Neural cell (in vitro differentiated cells): ENCODE measurements around the gene ZNF770. TPM values are rescaled to one million over a fixed set of nuclear protein-coding genes. Genes with fewer than 3 reads are reported as not detected.

ENCODE experiments used
- H2AFZ ChIP-seq: fragments of 200-600, 300-800 bp; sonication (generic), shearing (Covaris generic); 2 replicates; pipeline ENCODE4 v1.6.0; 2014; ENCODE audit warnings: low read depth, mild to moderate bottlenecking, antibody characterized with exemption, low read length, moderate library complexity
- H3F3A ChIP-seq: fragments of 200-600 bp; shearing (Covaris generic); 2 replicates; pipeline ENCODE4 v1.6.1; 2016; ENCODE audit warnings: mild to moderate bottlenecking, moderate library complexity, mixed read lengths, antibody characterized with exemption, low read length; ENCODE audit not compliant: insufficient read depth, poor library complexity, severe bottlenecking
- H3K27ac ChIP-seq: fragments of 200-600, 300-800 bp; sonication (generic), shearing (Covaris generic); 2 replicates; pipeline ENCODE4 v1.5.1; 2014; ENCODE audit warnings: mild to moderate bottlenecking, low read length, moderate library complexity
- H3K27me3 ChIP-seq: fragments of 300-800, 200-600 bp; sonication (generic), shearing (Covaris generic); 2 replicates; pipeline ENCODE4 v1.6.0; 2014; ENCODE audit warnings: mild to moderate bottlenecking, low read depth, low read length, moderate library complexity; ENCODE audit not compliant: insufficient read depth
- H3K36me3 ChIP-seq: fragments of 300-800, 200-600 bp; sonication (generic), shearing (Covaris generic); 2 replicates; pipeline ENCODE4 v1.5.1; 2014; ENCODE audit warnings: mild to moderate bottlenecking, antibody characterized with exemption, low read length, moderate library complexity; ENCODE audit not compliant: insufficient read depth
- H3K4me2 ChIP-seq: fragments of 300-800, 200-600 bp; sonication (generic), shearing (Covaris generic); 2 replicates; pipeline ENCODE4 v1.6.0; 2014; ENCODE audit warnings: mild to moderate bottlenecking, low read length
- H3K4me3 ChIP-seq: fragments of 300-800, 200-600 bp; sonication (generic), shearing (Covaris generic); 2 replicates; pipeline ENCODE4 v1.5.1; 2014; ENCODE audit warnings: mild to moderate bottlenecking, low read length, moderate library complexity
- H3K79me2 ChIP-seq: fragments of 200-600 bp; shearing (Covaris generic); replicated peaks from 2 replicates; pipeline ENCODE4 v1.6.0; 2014; ENCODE audit warnings: mild to moderate bottlenecking, low read length, moderate library complexity; ENCODE audit not compliant: insufficient read depth
- H3K9ac ChIP-seq: fragments of 300-800, 200-600 bp; sonication (generic), shearing (Covaris generic); 2 replicates; pipeline ENCODE4 v1.6.1; 2016; ENCODE audit warnings: mild to moderate bottlenecking, low read length, mixed read lengths
- H3K9me2 ChIP-seq: fragments of 200-600 bp; shearing (Covaris generic); 2 replicates; pipeline ENCODE4 v1.6.1; 2016; ENCODE audit warnings: mild to moderate bottlenecking, low read length, mixed read lengths; ENCODE audit not compliant: insufficient read depth
- H3K9me3 ChIP-seq: fragments of 200-600, 300-800 bp; sonication (generic), shearing (Covaris generic); 2 replicates; pipeline ENCODE4 v1.6.1; 2016; ENCODE audit warnings: mild to moderate bottlenecking, mixed run types, low read length, moderate library complexity, mixed read lengths
- H4K20me1 ChIP-seq: fragments of 200-600 bp; shearing (Covaris generic); 2 replicates; pipeline ENCODE4 v1.6.1; 2016; ENCODE audit warnings: mild to moderate bottlenecking, mixed run types; ENCODE audit not compliant: insufficient read depth
- CTCF ChIP-seq: fragments of 450-650 bp; IDR thresholded peaks from 2 replicates; pipeline ENCODE4 v1.5.1; 2014; ENCODE audit warnings: antibody characterized with exemption, mild to moderate bottlenecking, moderate library complexity; ENCODE audit not compliant: poor library complexity, severe bottlenecking
- EP300 ChIP-seq: fragments of 450-650 bp; conservative IDR thresholded peaks from 2 replicates; pipeline ENCODE4 v1.6.1; 2014; ENCODE audit warnings: antibody characterized with exemption, mild to moderate bottlenecking, moderate library complexity; ENCODE audit not compliant: poor library complexity, severe bottlenecking
- EZH2 ChIP-seq: fragments of 200-600, 300-800 bp; shearing (Covaris generic), sonication (generic); IDR thresholded peaks from 2 replicates; pipeline ENCODE4 v1.6.1; 2014; ENCODE audit warnings: antibody characterized with exemption, low read length, borderline replicate concordance, mild to moderate bottlenecking; ENCODE audit not compliant: insufficient read depth, poor library complexity, severe bottlenecking
- MXI1 ChIP-seq: fragments of 450-650 bp; conservative IDR thresholded peaks from 2 replicates; pipeline ENCODE4 v1.6.1; 2014; ENCODE audit warnings: antibody characterized with exemption, mild to moderate bottlenecking; ENCODE audit not compliant: poor library complexity, severe bottlenecking
- POLR2AphosphoS5 ChIP-seq: IDR thresholded peaks from 2 replicates; pipeline ENCODE4 v1.6.1; 2012
- RAD21 ChIP-seq: fragments of 450-650 bp; conservative IDR thresholded peaks from 2 replicates; pipeline ENCODE4 v1.6.1; 2014; ENCODE audit warnings: antibody characterized with exemption, mild to moderate bottlenecking, moderate library complexity
- REST ChIP-seq: IDR thresholded peaks from 2 replicates; pipeline ENCODE4 v1.6.1; 2012; ENCODE audit warnings: borderline replicate concordance
- SMC3 ChIP-seq: fragments of 450-650 bp; conservative IDR thresholded peaks from 2 replicates; pipeline ENCODE4 v1.6.1; 2014; ENCODE audit warnings: antibody characterized with exemption, mild to moderate bottlenecking, moderate library complexity; ENCODE audit not compliant: poor library complexity
- TAF1 ChIP-seq: IDR thresholded peaks from 2 replicates; pipeline ENCODE4 v1.6.1; 2012; ENCODE audit warnings: low read depth
- polyA plus RNA-seq: library from polyadenylated mRNA; depleted of rRNA; stranded (reverse); fragments of >200 nt; gene quantifications from 2 replicates; pipeline ENCODE4 v1.2.3, GENCODE V29; 2014

The ZNF770 gene
- polyA plus RNA-seq, 1 donor from 2014 or later = 18.9 TPM

- TF ChIP-seq RAD21 = no peak
- TF ChIP-seq CTCF = no peak
- no peak for TF ChIP-seq POLR2AphosphoS5
- no peak for TF ChIP-seq SMC3
- TF ChIP-seq EZH2 = no peak
- no peak for TF ChIP-seq REST
- TF ChIP-seq TAF1 = no peak
- no peak for TF ChIP-seq MXI1
- TF ChIP-seq EP300 = no peak
- H3K27ac ChIP-seq = no peak overlapping the region
- peaks cover 5% of the 10 kb centered on the region for H3K36me3 ChIP-seq
- no peaks in the 10 kb centered on the region for H3K9me2 ChIP-seq
- no peak overlapping the region for H3K9ac ChIP-seq
- H3K4me2 ChIP-seq = no peak overlapping the region
- H3K79me2 ChIP-seq = no peaks in the 10 kb centered on the region
- H2AFZ ChIP-seq = no peak overlapping the region
- H3F3A ChIP-seq = no peaks in the 10 kb centered on the region
- no peak overlapping the region for H3K4me3 ChIP-seq
- H3K27me3 ChIP-seq = no peaks in the 10 kb centered on the region
- H3K9me3 ChIP-seq = no peaks in the 10 kb centered on the region
- H4K20me1 ChIP-seq = no peaks in the 10 kb centered on the region
Observed at GRCh38 chr15:34951993-34952392, 36.1 kb downstream of the ZNF770 start.

GRCh38 chr15:34944936-34945335 is 43.2 kb downstream of the ZNF770 start:
- H3K27me3 ChIP-seq = no peaks in the 10 kb centered on the region
- H2AFZ ChIP-seq = no peak overlapping the region
- no peaks in the 10 kb centered on the region for H3K9me2 ChIP-seq
- H3K4me2 ChIP-seq = no peak overlapping the region
- no peaks in the 10 kb centered on the region for H4K20me1 ChIP-seq
- no peak overlapping the region for H3K27ac ChIP-seq
- H3K36me3 ChIP-seq = no peaks in the 10 kb centered on the region
- H3K9me3 ChIP-seq = no peaks in the 10 kb centered on the region
- H3K79me2 ChIP-seq = no peaks in the 10 kb centered on the region
- H3K4me3 ChIP-seq = no peak overlapping the region
- TF ChIP-seq SMC3 (no peak), REST (no peak), POLR2AphosphoS5 (no peak), EZH2 (no peak), MXI1 (no peak), CTCF (no peak), TAF1 (no peak), RAD21 (no peak), EP300 (no peak)
- no peak overlapping the region for H3K9ac ChIP-seq
- no peaks in the 10 kb centered on the region for H3F3A ChIP-seq
